OCI-LY7 (cell line): Measurements from ENCODE around the gene METTL26. TPM values are rescaled to one million over a fixed set of nuclear protein-coding genes. Genes with fewer than 3 reads are reported as not detected.

Source experiments
- BruUV-seq: library from RNA; stranded (reverse); fragments of 400-500 nt; replicated peaks from 2 replicates; lab custom pipeline; 2021; lab: Mats Ljungman, UMichigan
- CTCF ChIA-PET: fragments of 300-600 bp; sonication (Branson Sonifier 250); formaldehyde crosslinking; loops from one replicate; lab custom pipeline; 2022; ENCODE audit warnings: antibody characterized with exemption; ENCODE audit not compliant: unreplicated experiment; lab: Charles Lee
- POLR2A ChIA-PET: fragments of 300-600 bp; sonication (Branson Sonifier 250); formaldehyde crosslinking; loops from one replicate; lab custom pipeline; 2022; ENCODE audit warnings: antibody characterized with exemption; lab: Charles Lee
- DNase-seq: peaks from one replicate; pipeline ENCODE4 v3.0.0-alpha.2; 2015; ENCODE audit warnings: low spot score
- H2AFZ ChIP-seq: fragments of 200-600 bp; sonication (generic), shearing (Covaris generic); 2 replicates; pipeline ENCODE4 v1.6.1; 2014; ENCODE audit warnings: mild to moderate bottlenecking, antibody characterized with exemption, low read length, moderate library complexity
- H3K27ac ChIP-seq: fragments of 200-600 bp; sonication (generic); 2 replicates; pipeline ENCODE4 v1.5.1; 2014; ENCODE audit warnings: mixed run types, low read depth, mild to moderate bottlenecking, moderate library complexity, low read length, inconsistent platforms; ENCODE audit not compliant: poor library complexity, severe bottlenecking
- H3K36me3 ChIP-seq: fragments of 200-600 bp; sonication (generic); 2 replicates; pipeline ENCODE4 v1.6.1; 2014; ENCODE audit warnings: mild to moderate bottlenecking, antibody characterized with exemption, low read length, moderate library complexity, mixed read lengths; ENCODE audit not compliant: insufficient read depth
- H3K4me1 ChIP-seq: fragments of 200-600 bp; sonication (generic); 2 replicates; pipeline ENCODE4 v1.5.1; 2014; ENCODE audit warnings: mild to moderate bottlenecking, low read length; ENCODE audit not compliant: insufficient read depth, poor library complexity, severe bottlenecking
- H3K4me2 ChIP-seq: fragments of 200-600 bp; sonication (generic); 2 replicates; pipeline ENCODE4 v1.6.1; 2014; ENCODE audit warnings: mild to moderate bottlenecking, low read length
- H3K4me3 ChIP-seq: fragments of 200-600 bp; sonication (generic); 2 replicates; pipeline ENCODE4 v1.5.1; 2014; ENCODE audit warnings: mild to moderate bottlenecking, low read depth, low read length; ENCODE audit not compliant: poor library complexity, severe bottlenecking
- H3K79me2 ChIP-seq: fragments of 200-600 bp; sonication (generic); 2 replicates; pipeline ENCODE4 v1.6.1; 2016; ENCODE audit warnings: low read depth, mild to moderate bottlenecking, low read length, moderate library complexity, mixed read lengths; ENCODE audit not compliant: insufficient read depth
- H3K9me2 ChIP-seq: fragments of 200-600 bp; sonication (generic); 2 replicates; pipeline ENCODE4 v1.6.1; 2016; ENCODE audit warnings: mild to moderate bottlenecking, low read length, mixed read lengths; ENCODE audit not compliant: insufficient read depth
- H3K9me3 ChIP-seq: fragments of 200-600 bp; sonication (generic); 2 replicates; pipeline ENCODE4 v1.6.1; 2014; ENCODE audit warnings: mild to moderate bottlenecking, mixed run types, low read length, mixed read lengths
- H4K20me1 ChIP-seq: fragments of 200-600 bp; sonication (generic); 2 replicates; pipeline ENCODE4 v1.6.1; 2014; ENCODE audit warnings: mild to moderate bottlenecking, antibody characterized with exemption, low read length, moderate library complexity, mixed read lengths; ENCODE audit not compliant: insufficient read depth
- EZH2phosphoT487 ChIP-seq: fragments of 200-600 bp; sonication (generic); IDR thresholded peaks from 2 replicates; pipeline ENCODE4 v1.6.1; 2018; ENCODE audit warnings: low read depth, borderline replicate concordance, mild to moderate bottlenecking, mixed run types, antibody characterized with exemption, low read length, moderate library complexity, mixed read lengths
- intact Hi-C: fragments of 100-400 bp; cut with micrococcal nuclease; formaldehyde crosslinking; loops from one replicate; pipeline ENCODE4 v1.10.0; 2022; ENCODE audit not compliant: unreplicated experiment
- total RNA-seq, 2 experiments: library from RNA; depleted of rRNA in 1 of 2; stranded (reverse); fragments of >200 nt in 1 of 2; shearing (Covaris generic) in 1 of 2; gene quantifications; 2 replicates each; pipeline ENCODE4 v1.2.3, GENCODE V29; 2014 to 2022
- TF ChIP-seq, protein P1 (sequence below): fragments of 200-600 bp; sonication (generic); conservative IDR thresholded peaks from 2 replicates; pipeline ENCODE4 v1.5.1; 2014; ENCODE audit warnings: mild to moderate bottlenecking, antibody characterized with exemption, low read length, moderate library complexity, mixed read lengths

The METTL26 gene
- total RNA-seq, 2 experiments from 2014 or later, result 99.0 to 152 TPM

DNA sequence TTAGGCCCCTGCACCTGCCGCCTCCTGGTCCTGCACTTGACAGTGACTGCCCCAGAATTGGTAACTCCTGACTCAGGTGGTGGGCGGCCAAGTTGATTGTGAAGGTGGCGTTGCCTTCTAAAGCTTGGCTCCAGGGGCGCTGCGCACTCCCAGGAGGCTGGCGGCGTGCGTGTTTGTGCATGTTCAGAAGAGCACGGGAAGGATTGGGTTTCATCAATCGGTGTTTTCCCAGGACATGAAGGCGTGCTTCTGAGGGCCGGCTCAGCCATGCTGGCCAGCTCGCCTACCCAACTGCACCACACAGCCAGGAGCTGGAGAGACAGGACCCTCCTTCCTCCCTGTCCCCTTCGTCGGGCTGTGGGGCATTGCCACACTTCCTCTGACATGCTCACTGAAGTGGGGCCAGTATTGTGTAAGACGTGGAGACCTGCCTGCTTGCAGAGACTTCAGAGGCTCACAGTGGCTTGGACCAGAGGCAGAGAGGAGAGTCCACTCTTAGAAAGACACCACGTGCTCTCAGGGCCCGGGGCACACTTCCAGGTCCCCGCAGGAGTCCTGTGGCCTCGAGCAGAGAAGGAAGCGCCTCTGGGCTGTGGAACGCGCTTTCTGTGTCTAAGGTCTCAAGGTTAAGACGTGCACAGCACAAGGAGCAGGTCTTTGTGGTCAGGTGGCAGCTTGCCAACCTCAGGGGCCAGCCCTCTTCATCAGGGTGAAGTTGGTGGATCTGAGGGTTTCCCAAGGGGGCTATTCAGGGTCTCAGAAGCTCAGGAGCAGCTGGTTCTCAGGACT is 43.4 kb downstream of the METTL26 start:
- H3K9me2 ChIP-seq, result no peaks in the 10 kb centered on the region
- H4K20me1 ChIP-seq, result no peaks in the 10 kb centered on the region
- H3K36me3 ChIP-seq, result no peaks in the 10 kb centered on the region
- H3K79me2 ChIP-seq, result peaks cover 14% of the 10 kb centered on the region; the same call in 1 of the 2 replicates
- intact Hi-C loops, result no loop called here
- H3K4me3 ChIP-seq, result no peak overlapping the region
- POLR2A ChIA-PET, result interaction anchor here (0.5 to 1.2 kb wide), 2 partner anchors 9 to 44 kb away, joined by 3 read pairs; partner anchors contain the start of gene METTL26
- CTCF ChIA-PET, result interaction anchor here (0.6 kb wide), 1 partner anchor 212 kb away, joined by 3 read pairs; no protein-coding TSS in a partner anchor
- H2AFZ ChIP-seq, result no peak overlapping the region
- no peak overlapping the region for H3K4me2 ChIP-seq
- peaks cover 18% of the 10 kb centered on the region for H3K4me1 ChIP-seq
- no peak for DNase-seq
- TF ChIP-seq, protein P1, sequence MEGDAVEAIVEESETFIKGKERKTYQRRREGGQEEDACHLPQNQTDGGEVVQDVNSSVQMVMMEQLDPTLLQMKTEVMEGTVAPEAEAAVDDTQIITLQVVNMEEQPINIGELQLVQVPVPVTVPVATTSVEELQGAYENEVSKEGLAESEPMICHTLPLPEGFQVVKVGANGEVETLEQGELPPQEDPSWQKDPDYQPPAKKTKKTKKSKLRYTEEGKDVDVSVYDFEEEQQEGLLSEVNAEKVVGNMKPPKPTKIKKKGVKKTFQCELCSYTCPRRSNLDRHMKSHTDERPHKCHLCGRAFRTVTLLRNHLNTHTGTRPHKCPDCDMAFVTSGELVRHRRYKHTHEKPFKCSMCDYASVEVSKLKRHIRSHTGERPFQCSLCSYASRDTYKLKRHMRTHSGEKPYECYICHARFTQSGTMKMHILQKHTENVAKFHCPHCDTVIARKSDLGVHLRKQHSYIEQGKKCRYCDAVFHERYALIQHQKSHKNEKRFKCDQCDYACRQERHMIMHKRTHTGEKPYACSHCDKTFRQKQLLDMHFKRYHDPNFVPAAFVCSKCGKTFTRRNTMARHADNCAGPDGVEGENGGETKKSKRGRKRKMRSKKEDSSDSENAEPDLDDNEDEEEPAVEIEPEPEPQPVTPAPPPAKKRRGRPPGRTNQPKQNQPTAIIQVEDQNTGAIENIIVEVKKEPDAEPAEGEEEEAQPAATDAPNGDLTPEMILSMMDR, result no peak
- no peak for TF ChIP-seq EZH2phosphoT487
- H3K9me3 ChIP-seq, result no peaks in the 10 kb centered on the region
- H3K27ac ChIP-seq, result no peak overlapping the region
- no TSS peak for BruUV-seq

DNA sequence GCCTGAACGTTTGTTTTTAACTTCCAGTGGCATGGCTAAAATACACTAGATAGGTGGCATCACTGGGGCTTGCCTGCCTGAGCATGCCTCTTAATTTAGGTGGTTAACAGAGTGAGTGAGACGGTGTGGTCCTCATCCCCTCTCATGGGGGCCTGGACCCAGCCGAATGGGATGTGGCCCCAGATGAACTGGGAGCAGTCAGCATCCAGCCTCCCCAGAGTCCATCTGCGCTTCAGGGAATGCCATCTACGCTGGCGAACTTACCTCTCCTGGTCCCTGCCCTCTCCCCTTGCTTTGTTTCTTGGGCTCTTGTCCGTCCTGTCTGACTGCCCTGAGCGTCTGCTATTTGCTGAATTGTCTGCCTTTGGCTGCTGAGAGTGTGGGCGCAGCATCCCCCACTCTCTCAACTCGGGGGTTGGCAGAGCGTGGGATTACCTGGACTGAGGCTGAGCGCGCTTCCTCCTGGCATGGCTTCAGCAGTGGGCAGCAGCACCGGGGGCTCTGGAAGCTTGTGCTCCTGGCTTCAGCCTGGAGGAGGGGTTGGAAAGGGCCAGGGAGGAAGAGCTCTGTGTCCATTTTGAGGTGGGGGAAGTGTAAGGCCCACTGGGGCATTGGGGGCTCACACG is 44.1 kb downstream of the METTL26 start:
- intact Hi-C loops, result no loop called here
- no peak overlapping the region for H2AFZ ChIP-seq
- peaks cover 25% of the 10 kb centered on the region for H3K4me1 ChIP-seq
- ChIA-PET POLR2A (no interaction called here), CTCF (no interaction called here)
- H3K79me2 ChIP-seq, result peaks cover 20% of the 10 kb centered on the region; the same call in 1 of the 2 replicates
- H3K27ac ChIP-seq, result no peak overlapping the region
- BruUV-seq, result no TSS peak
- no peak overlapping the region for H3K4me3 ChIP-seq
- TF ChIP-seq, protein P1, result no peak
- no peak for TF ChIP-seq EZH2phosphoT487
- no peak overlapping the region for H3K4me2 ChIP-seq
- no peak for DNase-seq
- H3K9me2 ChIP-seq, result no peaks in the 10 kb centered on the region
- H4K20me1 ChIP-seq, result no peaks in the 10 kb centered on the region
- no peaks in the 10 kb centered on the region for H3K9me3 ChIP-seq
- peaks cover 4% of the 10 kb centered on the region; the same call in 1 of the 2 replicates for H3K36me3 ChIP-seq
